H9 (cell line): ENCODE results near the gene CFAP97D1. TPM values are rescaled to one million over a fixed set of nuclear protein-coding genes. Genes with fewer than 3 reads are reported as not detected.

Experiments
- DNase-seq: peaks from one replicate; pipeline ENCODE4 v3.0.0-alpha.2; 2017
- H2AFZ ChIP-seq: one replicate; pipeline ENCODE4 v1.6.1; 2013; ENCODE audit warnings: mild to moderate bottlenecking, low read length, control low read depth, moderate library complexity
- H2AK5ac ChIP-seq: 2 replicates; pipeline ENCODE4 v1.6.1; 2013; ENCODE audit warnings: low read length, control low read depth, mixed read lengths; ENCODE audit not compliant: insufficient read length
- H2BK120ac ChIP-seq: one replicate; pipeline ENCODE4 v1.6.1; 2013; ENCODE audit warnings: low read depth, mild to moderate bottlenecking, low read length, control low read depth, inconsistent platforms; ENCODE audit not compliant: poor library complexity, severe bottlenecking
- H2BK12ac ChIP-seq: 2 replicates; pipeline ENCODE4 v1.6.1; 2013; ENCODE audit warnings: low read length, control low read depth, mixed read lengths, low read depth; ENCODE audit not compliant: insufficient read length
- H2BK15ac ChIP-seq: 2 replicates; pipeline ENCODE4 v1.6.1; 2013; ENCODE audit warnings: low read depth, low read length, control low read depth
- H2BK20ac ChIP-seq: one replicate; pipeline ENCODE4 v1.6.1; 2013; ENCODE audit warnings: low read depth, mild to moderate bottlenecking, low read length, control low read depth, inconsistent platforms; ENCODE audit not compliant: poor library complexity, severe bottlenecking
- H2BK5ac ChIP-seq: 2 replicates; pipeline ENCODE4 v1.6.1; 2013; ENCODE audit warnings: low read length, control low read depth, mixed read lengths; ENCODE audit not compliant: insufficient read length
- H3K14ac ChIP-seq: 2 replicates; pipeline ENCODE4 v1.6.1; 2013; ENCODE audit warnings: low read length, control low read depth; ENCODE audit not compliant: insufficient read depth
- H3K18ac ChIP-seq: 2 replicates; pipeline ENCODE4 v1.6.1; 2013; ENCODE audit warnings: low read depth, mild to moderate bottlenecking, mixed read lengths, low read length, control low read depth; ENCODE audit not compliant: insufficient read length
- H3K23ac ChIP-seq: 2 replicates; pipeline ENCODE4 v1.6.1; 2013; ENCODE audit warnings: low read length, control low read depth, mixed read lengths, low read depth; ENCODE audit not compliant: insufficient read length
- H3K23me2 ChIP-seq: 2 replicates; pipeline ENCODE4 v1.6.1; 2013; ENCODE audit warnings: low read depth, mild to moderate bottlenecking, mixed read lengths, low read length, control low read depth; ENCODE audit not compliant: insufficient read length, poor library complexity, severe bottlenecking
- H3K27ac ChIP-seq: 2 replicates; pipeline ENCODE4 v1.5.1; 2013; ENCODE audit warnings: low read length, control low read depth, mixed read lengths, low read depth; ENCODE audit not compliant: insufficient read length
- H3K27me3 ChIP-seq: 2 replicates; pipeline ENCODE4 v1.6.1; 2013; ENCODE audit warnings: low read length, control low read depth, inconsistent platforms; ENCODE audit not compliant: insufficient read depth
- H3K4ac ChIP-seq: 2 replicates; pipeline ENCODE4 v1.6.1; 2013; ENCODE audit warnings: low read depth, mild to moderate bottlenecking, control low read depth, inconsistent platforms, low read length, moderate library complexity
- H3K4me1 ChIP-seq: 2 replicates; pipeline ENCODE4 v1.6.1; 2013; ENCODE audit warnings: low read length, control low read depth, inconsistent platforms; ENCODE audit not compliant: insufficient read depth
- H3K4me2 ChIP-seq: 2 replicates; pipeline ENCODE4 v1.6.1; 2013; ENCODE audit warnings: low read length, control low read depth, mixed read lengths; ENCODE audit not compliant: insufficient read length, insufficient read depth
- H3K56ac ChIP-seq: 2 replicates; pipeline ENCODE4 v1.6.1; 2013; ENCODE audit warnings: low read depth, mild to moderate bottlenecking, mixed read lengths, low read length, control low read depth; ENCODE audit not compliant: insufficient read length
- H3K79me1 ChIP-seq: 2 replicates; pipeline ENCODE4 v1.6.1; 2013; ENCODE audit warnings: low read depth, mild to moderate bottlenecking, moderate library complexity, low read length, control low read depth, inconsistent platforms; ENCODE audit not compliant: insufficient read depth, poor library complexity, severe bottlenecking
- H3K79me2 ChIP-seq: 2 replicates; pipeline ENCODE4 v1.6.1; 2013; ENCODE audit warnings: low read length, control low read depth, inconsistent platforms; ENCODE audit not compliant: insufficient read depth
- H3K9ac ChIP-seq: 2 replicates; pipeline ENCODE4 v1.6.1; 2013; ENCODE audit warnings: low read length, control low read depth, mixed read lengths; ENCODE audit not compliant: insufficient read length; ENCODE audit errors: extremely low read depth
- H3K9me3 ChIP-seq: one replicate; pipeline ENCODE4 v1.6.1; 2013; ENCODE audit warnings: low read depth, low read length, inconsistent platforms; ENCODE audit not compliant: control insufficient read depth
- H3T11ph ChIP-seq: one replicate; pipeline ENCODE4 v1.6.1; 2013; ENCODE audit warnings: mild to moderate bottlenecking, low read length, control low read depth, inconsistent platforms
- H4K20me1 ChIP-seq: one replicate; pipeline ENCODE4 v1.6.1; 2013; ENCODE audit not compliant: control insufficient read depth, insufficient read length, insufficient read depth
- H4K5ac ChIP-seq: 2 replicates; pipeline ENCODE4 v1.6.1; 2013; ENCODE audit warnings: low read depth, mild to moderate bottlenecking, mixed read lengths, low read length, control low read depth; ENCODE audit not compliant: insufficient read length
- H4K8ac ChIP-seq: replicated peaks from 2 replicates; pipeline ENCODE4 v1.6.1; 2013; ENCODE audit warnings: low read length, control low read depth, mixed read lengths, low read depth; ENCODE audit not compliant: insufficient read length
- H4K91ac ChIP-seq: 2 replicates; pipeline ENCODE4 v1.6.1; 2013; ENCODE audit warnings: low read depth, mild to moderate bottlenecking, moderate library complexity, mixed read lengths, low read length, control low read depth; ENCODE audit not compliant: insufficient read length
- H3K27ac Mint-ChIP-seq, 3 experiments: 2 replicates in 2 of 3; 3 replicates in 1 of 3; pipeline ENCODE4 v1.8.0; 2020 to 2021; ENCODE audit warnings: mixed read lengths in 3 of 3, mild to moderate bottlenecking in 1 of 3, moderate library complexity in 1 of 3
- H3K27me3 Mint-ChIP-seq: 2 replicates; pipeline ENCODE4 v1.8.0; 2021; ENCODE audit warnings: low read depth, mild to moderate bottlenecking, moderate library complexity, mixed read lengths
- H3K36me3 Mint-ChIP-seq, 3 experiments: 2 replicates in 2 of 3; 3 replicates in 1 of 3; pipeline ENCODE4 v1.8.0; 2020 to 2021; ENCODE audit warnings: low read depth in 3 of 3, mixed read lengths in 3 of 3; ENCODE audit not compliant: insufficient read depth in 1 of 3
- H3K4me1 Mint-ChIP-seq, 2 experiments: 2 replicates each; pipeline ENCODE4 v1.8.0; 2020; ENCODE audit warnings: mixed read lengths in 2 of 2
- H3K4me3 Mint-ChIP-seq, 2 experiments: 2 replicates in 1 of 2; 3 replicates in 1 of 2; pipeline ENCODE4 v1.8.0; 2020 to 2021; ENCODE audit warnings: mild to moderate bottlenecking in 2 of 2, mixed read lengths in 2 of 2, moderate library complexity in 1 of 2
- H3K9me3 Mint-ChIP-seq, 2 experiments: 2 replicates in 1 of 2; 3 replicates in 1 of 2; pipeline ENCODE4 v1.8.0; 2020; ENCODE audit warnings: mild to moderate bottlenecking in 2 of 2, mixed read lengths in 2 of 2, moderate library complexity in 1 of 2
- CTCF ChIP-seq: fragments of 200-600 bp; sonication (generic); conservative IDR thresholded peaks from 3 replicates; pipeline ENCODE4 v1.8.0; 2021; ENCODE audit warnings: antibody characterized with exemption, mild to moderate bottlenecking
- WGBS: extraction: QIAGEN DNeasy Blood & Tissue Kit; methylation state at CpG from one replicate; pipeline ENCODE4 v1.1.7; 2013; ENCODE audit warnings: missing lambda C conversion rate, low lambda C conversion rate, mixed read lengths; ENCODE audit not compliant: insufficient read length; ENCODE audit errors: extremely low coverage; 5-methylcytosine and 5-hydroxymethylcytosine counted together
- total RNA-seq: library from RNA; stranded (reverse); gene quantifications from 2 replicates; pipeline ENCODE4 v1.2.1, GENCODE V29; 2021

Gene CFAP97D1
- total RNA-seq, 1 experiment from 2014 or later, result not detected

- no peak overlapping the region for H3T11ph ChIP-seq
- Mint-ChIP-seq H3K9me3 (no peaks in the 10 kb centered on the region), H3K27me3 (peaks cover 7% of the 10 kb centered on the region), H3K27ac (no peak overlapping the region), H3K36me3 (no peaks in the 10 kb centered on the region), H3K4me3 (no peak overlapping the region), H3K4me1 (peaks cover 30 to 32% of the 10 kb centered on the region in 2 experiments)
- H3K27ac ChIP-seq, result no peak overlapping the region
- H3K4me2 ChIP-seq, result no peak overlapping the region
- no peaks in the 10 kb centered on the region for H3K79me2 ChIP-seq
- no peak overlapping the region for H4K5ac ChIP-seq
- H2AK5ac ChIP-seq, result no peak overlapping the region
- peaks cover 4% of the 10 kb centered on the region; the same call in 1 of the 2 replicates for H3K27me3 ChIP-seq
- H3K23ac ChIP-seq, result no peak overlapping the region
- H3K14ac ChIP-seq, result no peak overlapping the region
- H3K18ac ChIP-seq, result no peak overlapping the region
- H3K56ac ChIP-seq, result no peak overlapping the region
- TF ChIP-seq CTCF, result no peak
- H2BK120ac ChIP-seq, result no peak overlapping the region
- no peak overlapping the region for H2BK5ac ChIP-seq
- no peak overlapping the region for H3K9ac ChIP-seq
- H3K9me3 ChIP-seq, result no peaks in the 10 kb centered on the region
- no peak overlapping the region for H2BK15ac ChIP-seq
- H3K4ac ChIP-seq, result no peak overlapping the region
- no peaks in the 10 kb centered on the region for H3K4me1 ChIP-seq
- H4K91ac ChIP-seq, result no peak overlapping the region
- no peaks in the 10 kb centered on the region for H4K20me1 ChIP-seq
- no peak overlapping the region for H4K8ac ChIP-seq
- no peak overlapping the region for H2BK12ac ChIP-seq
- peaks cover 6% of the 10 kb centered on the region for H3K23me2 ChIP-seq
- no peaks in the 10 kb centered on the region for H3K79me1 ChIP-seq
- no peak overlapping the region for H2AFZ ChIP-seq
- no peak for DNase-seq
- no peak overlapping the region for H2BK20ac ChIP-seq
- WGBS, result no CpG with 5 or more reads among the region's 6 CpGs
Observed at GRCh38 chr17:43758086-43758485, 22.1 kb upstream of the CFAP97D1 start.
